Measurements from ENCODE around the gene CCL26.
"Not testable (repeated sequence)": the region's sequence is repeated elsewhere in the genome, so short reads cannot be mapped to it uniquely, and the experiment has no call there.

The CCL26 gene

DNA sequence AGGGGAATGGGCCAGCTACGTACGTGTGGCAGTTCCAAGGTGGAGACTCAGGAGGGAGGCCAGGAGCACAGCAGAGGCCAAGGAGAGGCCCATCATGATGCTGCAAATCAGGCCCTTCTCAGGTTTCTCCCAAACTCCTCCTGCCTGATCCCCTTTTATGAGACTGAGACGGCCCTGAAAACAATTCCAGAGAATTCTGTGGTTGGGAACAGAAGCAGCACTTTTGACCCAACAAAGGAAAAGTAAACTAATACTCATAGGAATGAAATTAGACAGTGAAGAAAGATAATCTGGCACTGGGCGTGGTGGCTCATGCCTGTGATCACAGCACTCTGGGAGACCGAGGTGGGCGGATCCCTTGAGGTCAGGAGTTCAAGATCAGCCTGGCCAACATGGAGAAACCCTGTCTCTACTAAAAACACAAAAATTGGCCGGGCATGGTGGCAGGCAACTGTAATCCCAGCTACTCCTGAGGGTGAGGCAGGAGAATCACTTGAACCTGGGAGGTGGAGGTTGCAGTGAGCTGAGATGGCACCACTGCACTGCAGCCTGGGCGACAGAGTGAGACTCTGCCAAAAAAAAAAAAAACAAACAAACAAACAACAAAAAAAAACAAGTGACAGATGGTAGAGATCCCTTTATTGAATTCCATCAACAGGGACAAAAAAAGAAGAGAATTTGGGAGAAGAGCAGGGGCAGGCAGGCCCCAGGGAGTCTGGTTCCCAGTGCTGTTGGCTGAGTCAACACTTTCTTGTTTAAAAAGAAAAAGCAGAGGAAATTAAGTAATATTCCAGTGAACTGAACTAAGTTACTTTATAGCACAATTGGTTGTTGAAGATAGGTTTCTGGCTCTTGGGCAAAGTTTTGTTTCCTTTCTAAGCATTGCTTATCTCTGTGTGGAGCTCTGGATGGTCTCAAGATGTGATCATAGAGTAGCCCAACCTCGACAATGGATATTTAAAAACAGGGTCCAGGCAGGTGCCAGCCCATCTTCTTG, at the start of gene CCL26:
TSS of gene CCL26 (minus strand) at position 131 of the 997 bp plus-strand sequence. CDS start at position 96, 35 bp downstream.
- DNase-seq, result no peak

DNA sequence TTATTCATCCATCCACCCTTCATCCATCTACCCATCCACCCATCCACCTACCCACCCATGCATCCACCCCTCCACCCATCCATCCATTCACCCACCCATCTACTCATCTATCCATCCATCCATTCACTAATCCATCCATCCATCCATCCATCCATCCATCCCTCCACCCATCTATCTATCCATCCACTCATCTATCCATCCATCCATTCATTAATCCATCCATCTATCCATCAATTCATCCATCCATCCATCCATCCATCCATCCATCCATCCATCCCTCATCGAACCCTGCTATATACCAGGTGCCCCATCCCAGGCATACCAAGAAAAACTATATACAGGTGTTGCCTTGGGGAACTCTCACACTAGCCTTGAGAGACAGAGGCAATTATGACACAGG, 48.7 kb upstream of the CCL26 start:
- DNase-seq, result no peak

DNA sequence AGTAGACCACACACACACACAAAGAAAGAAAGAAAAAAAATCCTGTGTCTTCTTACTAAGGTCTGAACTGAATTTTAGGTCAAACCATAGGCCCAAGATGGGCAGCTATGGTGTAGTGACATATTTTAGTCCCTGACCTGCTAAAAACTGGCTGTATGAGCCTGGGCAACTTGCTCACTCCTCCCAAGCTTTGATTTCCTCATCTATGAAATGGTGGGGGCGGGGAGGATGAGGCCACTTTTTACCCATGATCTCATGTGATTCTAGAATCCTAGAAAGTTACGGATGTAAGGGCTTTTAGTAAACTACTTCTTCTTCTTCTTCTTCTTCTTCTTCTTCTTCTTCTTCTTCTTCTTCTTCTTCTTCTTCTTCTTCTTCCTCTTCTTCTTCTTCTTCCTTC, 47.7 kb upstream of the CCL26 start:
- DNase-seq, result no peak

- DNase-seq, result no peak
Observed at GRCh38 chr7:75818472-75818871, 46.5 kb upstream of the CCL26 start.

- DNase-seq, result no peak
Observed at GRCh38 chr7:75817116-75817515, 45.1 kb upstream of the CCL26 start.

GRCh38 chr7:75815418-75816064, 43.5 kb upstream of the CCL26 start:
- no peak for DNase-seq

- DNase-seq, result no peak
Observed at GRCh38 chr7:75814407-75814947, 42.5 kb upstream of the CCL26 start.

- DNase-seq, result no peak
Observed at GRCh38 chr7:75813781-75814236, 41.8 kb upstream of the CCL26 start, which contains the start of gene CCL24. TSS of gene CCL24 (minus strand) at chr7:75813806. CDS start at chr7:75813715, 91 bp downstream.

- DNase-seq, result no peak
Observed at GRCh38 chr7:75813084-75813483, 41.1 kb upstream of the CCL26 start.

GRCh38 chr7:75811894-75812678, 40.1 kb upstream of the CCL26 start:
- no peak for DNase-seq

DNA sequence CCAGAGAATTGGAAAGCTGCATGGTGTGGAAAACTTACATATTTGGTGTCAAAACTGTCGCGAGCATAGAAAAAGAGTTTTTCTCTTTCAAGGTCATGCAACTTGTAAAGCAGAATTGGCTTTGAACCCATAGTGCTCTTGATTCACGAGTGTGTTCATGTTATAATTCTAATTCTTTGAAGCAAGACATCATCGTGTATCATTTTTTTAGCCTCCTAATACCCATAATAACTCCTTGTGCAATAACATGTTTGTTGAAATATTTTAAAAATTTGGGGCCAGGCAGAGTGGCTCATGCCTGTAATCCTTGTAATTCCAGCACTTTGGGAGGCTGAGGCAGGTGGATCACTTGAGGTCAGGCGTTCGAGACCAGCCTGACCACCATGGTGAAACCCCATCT, 37.4 kb upstream of the CCL26 start:
- no peak for DNase-seq

- DNase-seq, result no peak
Observed at GRCh38 chr7:75808106-75808505, 36.1 kb upstream of the CCL26 start.

GRCh38 chr7:75807452-75807851, 35.4 kb upstream of the CCL26 start:
- no peak for DNase-seq

DNA sequence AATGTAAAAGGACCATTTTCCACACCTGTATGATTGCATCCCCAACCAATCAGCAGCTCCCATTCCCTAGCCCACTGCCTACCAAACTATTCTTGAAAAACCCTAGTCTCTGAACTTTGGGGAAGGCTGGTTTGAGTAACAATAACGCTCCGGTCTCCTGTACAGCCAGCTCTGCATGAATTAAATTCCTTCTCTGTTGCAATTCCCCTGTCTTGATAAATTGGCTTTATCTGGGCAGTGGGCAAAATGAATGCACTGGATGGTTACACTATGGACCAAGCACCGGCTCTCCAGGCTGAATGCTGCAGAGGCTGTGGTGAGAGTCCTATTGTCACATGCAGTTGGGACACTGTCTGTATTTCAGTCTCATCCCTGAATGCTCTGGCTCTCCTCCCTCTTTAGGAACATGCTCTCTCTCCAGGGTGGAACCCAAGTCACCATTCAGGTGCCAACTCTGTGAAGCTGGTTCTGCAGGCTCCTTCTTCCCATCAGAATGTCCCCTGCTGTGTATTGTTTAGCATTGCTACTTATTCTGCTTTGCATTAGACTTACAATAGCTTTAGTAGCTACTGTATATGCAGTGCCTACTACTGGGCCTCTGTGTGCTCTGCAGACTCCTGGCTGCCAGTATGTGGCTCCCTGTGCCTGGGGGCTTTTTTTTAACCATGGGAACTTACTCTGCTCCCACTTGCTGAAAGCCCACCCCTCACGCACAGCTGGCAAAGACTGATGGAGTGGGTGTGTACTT, 34.7 kb upstream of the CCL26 start:
- no peak for DNase-seq

GRCh38 chr7:75804705-75805104, 32.7 kb upstream of the CCL26 start:
- DNase-seq, result no peak

DNA sequence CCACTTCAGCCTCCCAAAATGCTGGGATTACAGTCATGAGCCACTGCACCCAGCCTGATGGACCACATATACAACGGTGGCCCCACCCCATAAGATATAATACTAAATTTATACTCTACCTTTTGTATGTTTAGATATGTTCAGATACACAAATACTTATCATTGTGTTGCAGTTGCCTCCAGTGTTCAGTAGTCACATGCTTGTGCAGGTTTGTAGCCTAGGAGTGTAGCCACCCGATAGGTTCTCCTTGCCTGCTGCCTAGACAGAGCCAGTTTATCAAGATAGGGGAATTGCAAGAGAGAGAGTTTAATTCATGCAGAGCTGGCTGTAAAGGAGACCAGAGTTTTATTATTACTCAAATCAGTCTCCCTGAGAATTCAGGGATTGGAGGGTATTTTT, 32.0 kb upstream of the CCL26 start:
- DNase-seq, result no peak

GRCh38 chr7:75802552-75802821, 30.5 kb upstream of the CCL26 start:
- no peak for DNase-seq

GRCh38 chr7:75798770-75799169, 26.8 kb upstream of the CCL26 start:
- DNase-seq, result no peak

DNA sequence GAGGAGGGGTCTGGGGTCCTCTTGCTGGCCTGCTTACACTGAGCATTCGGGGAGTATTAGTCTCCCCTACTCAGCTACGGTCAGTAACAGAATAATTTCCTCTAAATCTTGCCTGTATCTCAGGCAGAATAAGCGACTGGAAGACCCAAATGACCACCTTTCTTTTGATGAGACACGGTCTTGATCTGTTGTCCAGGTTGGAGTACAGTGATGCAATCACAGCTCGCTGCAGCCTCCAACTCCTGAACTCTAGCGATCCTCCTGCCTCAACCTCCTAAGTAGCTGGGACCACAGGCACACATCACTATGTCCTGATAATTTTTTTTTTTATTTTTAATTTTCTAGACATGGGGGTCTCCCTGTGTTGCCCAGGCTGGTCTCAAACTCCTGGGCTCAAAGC, 24.4 kb upstream of the CCL26 start:
- DNase-seq, result no peak

- no peak for DNase-seq
Observed at GRCh38 chr7:75795831-75796285, 23.8 kb upstream of the CCL26 start.

DNA sequence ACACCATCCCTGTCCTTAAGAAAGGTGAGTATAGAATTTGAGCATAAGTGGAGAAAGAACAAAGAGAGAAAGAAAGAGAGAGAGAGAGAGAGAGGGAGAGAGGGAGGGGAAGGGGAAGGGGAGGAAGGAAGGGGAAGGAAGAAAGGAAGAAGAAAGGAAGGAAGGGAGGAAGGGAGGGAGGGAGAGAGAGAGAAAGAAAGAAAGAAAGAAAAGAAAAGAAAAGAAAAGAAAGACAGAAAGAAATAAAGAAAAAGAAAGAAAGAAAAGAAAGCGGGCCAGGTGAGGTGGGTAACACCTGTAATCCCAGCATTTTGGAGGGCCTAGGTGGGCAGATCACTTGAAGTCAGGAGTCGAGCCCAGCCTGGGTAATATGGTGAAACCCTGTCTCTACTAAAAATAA, 21.7 kb upstream of the CCL26 start:
- no peak for DNase-seq

GRCh38 chr7:75792567-75792966, 20.6 kb upstream of the CCL26 start:
- not testable (repeated sequence) for DNase-seq

Data from NCI-H1048 (cell line).